Ecto neural progenitor cell (in vitro differentiated cells): ENCODE results near the gene BUD13.
"Not testable (repeated sequence)": the region's sequence is repeated elsewhere in the genome, so short reads cannot be mapped to it uniquely, and the experiment has no call there.

Source experiments
- DNase-seq: peaks from one replicate; pipeline ENCODE4 v3.0.0-alpha.2; 2018; ENCODE audit warnings: low spot score

The BUD13 gene

GRCh38 chr11:116772443-116773202 is at the start of gene BUD13:
Gene BUD13 (minus strand): TSS chr11:116772987. CDS start chr11:116772964, 23 bp downstream.
- DNase-seq, result peak; percentile 96

DNA sequence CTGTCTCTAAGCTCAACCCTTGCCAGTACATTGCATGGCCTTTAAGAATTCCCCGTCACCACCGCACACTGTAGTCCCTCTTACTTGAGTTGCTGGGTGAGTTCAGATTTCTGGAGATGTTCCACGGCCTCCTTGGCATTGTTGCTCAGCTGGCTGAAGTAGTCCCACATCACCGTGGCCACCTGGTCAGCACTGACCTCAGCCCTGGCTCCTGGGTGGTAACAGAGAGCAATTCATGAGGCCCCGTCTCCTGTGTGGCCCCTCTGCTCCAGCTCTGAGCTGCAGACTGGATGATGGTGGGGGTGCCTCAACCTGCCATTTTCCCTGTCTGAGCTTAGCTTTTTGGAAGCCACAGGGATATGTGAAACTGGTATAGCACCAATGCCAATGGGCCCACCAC is 49.8 kb upstream of the BUD13 start:
- DNase-seq, result no peak

- no peak for DNase-seq
These were observed 48.5 kb upstream of the BUD13 start for GRCh38 chr11:116821050-116821918.

GRCh38 chr11:116819049-116819448 is 46.3 kb upstream of the BUD13 start:
- no peak for DNase-seq

- no peak for DNase-seq
These were observed 41.7 kb upstream of the BUD13 start for GRCh38 chr11:116814502-116814901.

DNA sequence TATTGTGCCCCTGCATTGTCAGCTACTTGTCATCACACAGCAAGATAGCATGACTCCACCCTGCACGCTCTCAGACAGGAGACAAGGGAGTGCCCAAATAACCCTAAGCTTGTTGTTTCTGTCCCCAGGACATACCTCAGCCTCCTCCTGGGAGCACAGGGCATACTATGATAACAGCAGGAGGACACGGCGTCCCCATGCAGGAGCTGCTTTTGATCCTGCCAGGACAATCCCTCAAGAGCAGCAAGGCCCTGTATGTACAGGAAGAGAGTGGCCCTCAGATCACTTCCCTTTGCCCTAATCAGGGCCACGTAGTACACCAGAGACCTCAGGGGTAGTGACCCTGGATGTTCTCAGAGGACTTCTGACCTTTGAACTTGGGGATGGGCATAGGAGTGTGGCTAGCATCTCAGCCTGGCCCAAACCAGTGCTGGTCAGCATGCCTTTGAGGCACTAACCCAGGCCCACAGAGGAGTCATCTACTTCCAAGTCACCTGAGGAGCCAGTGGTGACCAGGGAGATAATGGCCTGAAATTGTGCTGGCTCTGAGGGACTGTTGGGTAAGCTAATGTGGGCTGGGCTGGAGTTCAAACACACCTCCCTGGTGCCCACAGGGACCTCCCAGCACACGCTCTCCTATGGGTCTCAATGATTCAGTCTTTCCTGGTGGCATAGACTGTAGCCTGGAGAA is 41.1 kb upstream of the BUD13 start:
- DNase-seq, result no peak

- no peak for DNase-seq
These were observed 40.4 kb upstream of the BUD13 start for GRCh38 chr11:116813170-116813569.

DNA sequence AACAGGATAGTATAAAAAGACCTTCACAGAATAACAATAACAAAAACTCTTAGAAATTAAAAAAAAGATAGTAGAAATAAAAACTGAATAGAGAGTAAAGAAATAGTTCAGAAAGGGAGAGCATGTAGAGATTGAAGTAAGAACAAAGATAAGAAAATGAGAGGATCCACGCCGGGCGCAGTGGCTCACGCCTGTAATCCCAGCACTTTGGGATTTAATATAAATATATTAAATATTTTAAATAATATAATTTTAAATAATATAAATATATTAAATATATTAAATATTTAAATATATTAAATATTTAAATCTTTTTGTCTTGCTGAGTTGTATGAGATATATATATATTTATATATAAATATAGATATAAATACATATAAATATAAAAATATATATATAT is 39.3 kb upstream of the BUD13 start:
- DNase-seq, result no peak

- DNase-seq, result no peak
These were observed 38.4 kb upstream of the BUD13 start for GRCh38 chr11:116811194-116811593.

- DNase-seq, result no peak
These were observed 35.7 kb upstream of the BUD13 start for GRCh38 chr11:116808262-116809175.

GRCh38 chr11:116807601-116808261 is 34.9 kb upstream of the BUD13 start:
- no peak for DNase-seq

GRCh38 chr11:116804001-116804400 is 31.2 kb upstream of the BUD13 start:
- no peak for DNase-seq

DNA sequence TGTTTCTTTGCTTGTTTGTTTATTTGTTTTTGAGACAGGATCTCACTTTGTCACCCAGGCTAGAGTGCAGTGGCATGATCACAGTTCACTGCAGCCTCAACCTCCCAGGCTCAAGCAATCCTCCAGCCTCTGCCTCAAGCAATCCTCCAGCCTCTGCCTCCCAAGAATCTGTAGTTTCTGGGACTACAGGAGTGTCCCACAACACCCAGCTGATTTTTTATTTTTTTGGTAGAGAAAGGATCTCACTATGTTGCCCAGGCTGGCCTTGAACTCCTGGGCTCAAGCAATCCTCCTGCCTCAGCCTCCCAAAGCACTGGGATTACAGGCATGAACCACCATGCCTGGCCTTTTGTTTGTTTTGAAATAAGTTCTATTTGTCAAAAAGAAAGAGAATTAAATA is 28.9 kb upstream of the BUD13 start:
- not testable (repeated sequence) for DNase-seq

- no peak for DNase-seq
These were observed 27.8 kb upstream of the BUD13 start for GRCh38 chr11:116800610-116801009.

DNA sequence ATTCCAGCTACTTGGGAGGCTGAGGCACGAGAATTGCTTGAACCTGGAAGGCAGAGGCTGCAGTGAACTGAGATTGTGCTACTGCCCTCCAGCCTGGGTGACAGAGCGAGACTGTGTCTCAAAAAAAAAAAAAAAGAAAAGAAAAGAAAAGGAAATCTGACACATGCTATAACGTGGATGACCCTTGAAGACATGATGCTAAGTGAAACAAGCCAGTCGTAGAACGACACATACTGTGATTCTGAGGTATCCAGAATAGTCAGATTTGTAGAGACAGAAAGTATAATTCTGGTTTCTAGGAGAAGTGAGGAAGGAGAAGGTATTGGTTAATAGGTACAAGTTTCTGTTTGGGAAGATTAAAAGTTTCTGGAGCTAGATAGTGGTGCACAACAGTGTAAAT is 25.6 kb upstream of the BUD13 start:
- no peak for DNase-seq

GRCh38 chr11:116797816-116798215 is 25.0 kb upstream of the BUD13 start:
- DNase-seq, result no peak

- DNase-seq, result no peak
These were observed 23.8 kb upstream of the BUD13 start for GRCh38 chr11:116796548-116796947.

DNA sequence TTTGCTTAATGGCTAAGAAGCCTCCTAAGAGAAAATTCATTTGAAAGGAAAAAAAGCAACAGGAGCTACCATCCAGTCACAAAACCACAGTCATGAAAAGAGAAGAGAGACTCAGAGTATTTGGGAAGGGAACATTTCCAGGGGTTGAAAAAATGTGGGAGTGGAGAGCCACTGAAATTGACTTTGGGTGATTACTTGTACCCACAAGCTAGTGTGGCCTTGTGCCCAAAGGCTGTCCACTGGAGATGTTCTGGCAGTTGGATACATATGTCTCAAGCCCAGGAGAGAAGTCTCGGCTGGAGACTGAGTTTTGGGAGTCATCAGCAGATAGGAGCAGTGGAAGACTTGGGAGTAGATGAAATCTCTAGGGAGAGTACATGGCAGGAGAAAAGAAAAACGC is 22.1 kb upstream of the BUD13 start:
- DNase-seq, result no peak

- DNase-seq, result no peak
These were observed 20.9 kb upstream of the BUD13 start for GRCh38 chr11:116793772-116794097.

DNA sequence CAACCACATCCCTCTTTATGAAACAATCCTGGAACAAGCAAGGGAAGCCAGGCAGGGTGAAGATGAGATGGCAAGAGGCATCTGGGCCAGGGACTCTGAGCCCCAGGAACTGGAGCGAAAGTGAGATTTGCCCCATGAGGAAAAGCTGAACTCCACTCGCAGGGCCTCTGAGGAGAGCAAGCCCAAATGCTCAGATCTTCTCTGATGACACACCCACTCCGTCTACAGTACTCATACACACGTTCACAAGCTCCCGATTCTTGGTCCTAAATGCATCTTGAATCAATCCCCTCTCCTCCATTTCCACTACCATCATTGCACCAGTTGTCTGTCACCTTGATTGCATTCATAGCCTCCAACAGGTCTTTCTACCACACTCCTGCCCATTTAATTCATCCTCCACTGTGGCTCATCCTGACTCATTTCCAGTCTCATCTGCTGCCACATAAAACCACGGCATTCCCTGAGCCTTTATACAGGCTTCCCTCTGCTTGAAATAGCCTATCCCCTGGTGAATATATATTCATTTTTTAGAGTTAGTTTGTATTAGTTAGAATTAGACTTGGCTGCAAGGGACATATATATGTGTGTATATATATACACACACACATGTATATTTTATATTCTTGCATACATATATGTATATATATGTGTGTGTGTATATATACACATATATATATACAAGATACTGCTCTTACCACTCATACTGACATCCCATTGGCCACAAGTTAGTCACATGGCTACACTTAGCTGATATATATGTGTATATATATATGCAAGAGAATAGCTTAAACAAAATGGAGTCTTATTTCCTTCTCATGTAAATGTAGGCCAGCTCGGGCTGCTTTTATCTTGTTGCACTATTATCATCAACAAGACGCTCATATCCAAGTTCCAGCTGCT is 20.3 kb upstream of the BUD13 start:
- DNase-seq, result no peak
